Bronchial epithelial cell (primary cell): Measurements from ENCODE around the gene ALOXE3. TPM values are rescaled to one million over a fixed set of nuclear protein-coding genes. Genes with fewer than 3 reads are reported as not detected.
A peak's percentile ranks its signal among the peaks of the same experiment; 100 is the strongest.

ENCODE experiments used
- DNase-seq: peaks from one replicate; pipeline ENCODE4 v3.0.0-alpha.2; 2010; ENCODE audit warnings: low read depth
- FAIRE-seq: peaks from 2 replicates; lab custom pipeline; 2011; peaks lifted over from hg19 to GRCh38; lab: Jason Lieb, UNC
- H3K27me3 ChIP-seq: 2 replicates; pipeline ENCODE4 v1.5.1; 2011; ENCODE audit warnings: low read length; ENCODE audit not compliant: control insufficient read depth, insufficient read depth
- H3K36me3 ChIP-seq: 2 replicates; pipeline ENCODE4 v1.5.1; 2011; ENCODE audit warnings: low read length; ENCODE audit not compliant: control insufficient read depth, insufficient read depth
- H3K4me3 ChIP-seq: 2 replicates; pipeline ENCODE4 v1.5.1; 2011; ENCODE audit warnings: mild to moderate bottlenecking, low read depth, low read length, control low read depth
- CTCF ChIP-seq: IDR thresholded peaks from 2 replicates; pipeline ENCODE4 v1.5.1; 2011; ENCODE audit warnings: mild to moderate bottlenecking, moderate library complexity, low read length, control low read depth, inconsistent platforms; ENCODE audit not compliant: insufficient read depth, severe bottlenecking
- total RNA-seq: library from RNA; depleted of rRNA; stranded (reverse); fragments of >200 nt; gene quantifications from 2 replicates; pipeline ENCODE4 v1.2.1, GENCODE V29; 2014

ALOXE3 gene
- total RNA-seq, 1 donor from 2014 or later = 1.3 TPM

GRCh38 chr17:8133941-8134340, 15.6 kb upstream of the ALOXE3 start:
- H3K36me3 ChIP-seq = no peaks in the 10 kb centered on the region
- FAIRE-seq (no peak), DNase-seq (no peak)
- TF ChIP-seq CTCF = no peak
- H3K4me3 ChIP-seq = no peak overlapping the region
- no peaks in the 10 kb centered on the region for H3K27me3 ChIP-seq

- FAIRE-seq = no peak
- TF ChIP-seq CTCF = no peak
- Histone ChIP-seq H3K36me3 (no peaks in the 10 kb centered on the region), H3K27me3 (no peaks in the 10 kb centered on the region), H3K4me3 (no peak overlapping the region)
- no peak for DNase-seq
Measured at GRCh38 chr17:8133399-8133798, 15.1 kb upstream of the ALOXE3 start.

DNA sequence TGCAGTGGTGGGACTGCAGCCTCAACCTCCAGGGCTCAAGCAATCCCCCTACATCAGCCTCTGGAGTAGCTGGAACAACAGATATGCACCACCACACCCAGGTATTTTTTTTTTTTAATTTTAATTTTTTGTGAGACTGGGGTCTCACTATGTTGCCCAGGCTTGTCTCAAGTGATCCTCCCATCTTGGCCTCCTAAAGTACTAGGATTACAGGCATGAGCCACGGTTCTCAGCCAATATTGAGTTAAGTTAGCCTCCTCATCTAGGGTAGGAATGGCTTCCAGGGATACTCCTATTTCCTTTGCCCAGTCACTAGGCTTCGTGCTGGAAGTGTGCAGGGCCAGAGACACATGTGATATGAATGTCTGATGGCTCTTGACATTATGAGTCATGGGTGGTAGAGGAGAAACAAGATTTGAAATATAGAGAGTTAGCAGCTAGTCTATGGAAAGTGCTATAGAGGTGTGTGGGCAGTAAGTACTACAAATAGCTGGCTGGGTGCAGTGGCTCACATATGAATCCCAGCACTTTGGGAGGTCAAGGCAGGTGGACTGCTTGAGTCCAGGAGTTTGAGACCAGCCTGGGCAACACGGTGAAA, 13.6 kb upstream of the ALOXE3 start:
- DNase-seq (peak; percentile 77), FAIRE-seq (no peak)
- H3K36me3 ChIP-seq = no peaks in the 10 kb centered on the region
- H3K4me3 ChIP-seq = no peak overlapping the region
- H3K27me3 ChIP-seq = no peaks in the 10 kb centered on the region
- TF ChIP-seq CTCF = no peak

- TF ChIP-seq CTCF = no peak
- H3K36me3 ChIP-seq = no peaks in the 10 kb centered on the region
- H3K27me3 ChIP-seq = peaks cover 3% of the 10 kb centered on the region
- no peak for DNase-seq
- no peak overlapping the region for H3K4me3 ChIP-seq
- FAIRE-seq = no peak
Measured at GRCh38 chr17:8128125-8128784, 9.9 kb upstream of the ALOXE3 start.

GRCh38 chr17:8126491-8127066, 8.3 kb upstream of the ALOXE3 start:
- DNase-seq (peak; percentile 34), FAIRE-seq (no peak)
- no peak for TF ChIP-seq CTCF
- H3K36me3 ChIP-seq = no peaks in the 10 kb centered on the region
- peak overlapping the region; percentile 69 for H3K4me3 ChIP-seq
- peaks cover 3% of the 10 kb centered on the region for H3K27me3 ChIP-seq
